Gastroesophageal sphincter (tissue), 3 donors: ENCODE measurements around the gene VPS13A.

Source experiments
- EP300 ChIP-seq: sonication (generic); formaldehyde crosslinking; IDR thresholded peaks from one replicate; pipeline ENCODE4 v1.6.1; 2017; ENCODE audit warnings: antibody characterized with exemption, mild to moderate bottlenecking
- POLR2A ChIP-seq, 2 donors: fragments of 450-650 bp; IDR thresholded peaks; one replicate each; pipeline ENCODE4 v1.6.1; 2017; ENCODE audit warnings: antibody characterized with exemption in 2 of 2, mild to moderate bottlenecking in 2 of 2, moderate library complexity in 1 of 2
- POLR2AphosphoS5 ChIP-seq: sonication (generic); formaldehyde crosslinking; IDR thresholded peaks from one replicate; pipeline ENCODE4 v1.6.1; 2017; ENCODE audit warnings: antibody characterized with exemption
- TF ChIP-seq, protein P1 (sequence below), 4 experiments: fragments of 200-600 bp in 2 of 4; fragments of 450-650 bp in 2 of 4; sonication (generic) in 1 of 4; IDR thresholded peaks; one replicate each; pipeline ENCODE4 v1.5.1; 2017 to 2019; ENCODE audit warnings: antibody characterized with exemption in 4 of 4, mild to moderate bottlenecking in 2 of 4, moderate library complexity in 2 of 4

GRCh38 chr9:77374266-77374665 is 196.9 kb downstream of the VPS13A start:
- TF ChIP-seq, protein P1, sequence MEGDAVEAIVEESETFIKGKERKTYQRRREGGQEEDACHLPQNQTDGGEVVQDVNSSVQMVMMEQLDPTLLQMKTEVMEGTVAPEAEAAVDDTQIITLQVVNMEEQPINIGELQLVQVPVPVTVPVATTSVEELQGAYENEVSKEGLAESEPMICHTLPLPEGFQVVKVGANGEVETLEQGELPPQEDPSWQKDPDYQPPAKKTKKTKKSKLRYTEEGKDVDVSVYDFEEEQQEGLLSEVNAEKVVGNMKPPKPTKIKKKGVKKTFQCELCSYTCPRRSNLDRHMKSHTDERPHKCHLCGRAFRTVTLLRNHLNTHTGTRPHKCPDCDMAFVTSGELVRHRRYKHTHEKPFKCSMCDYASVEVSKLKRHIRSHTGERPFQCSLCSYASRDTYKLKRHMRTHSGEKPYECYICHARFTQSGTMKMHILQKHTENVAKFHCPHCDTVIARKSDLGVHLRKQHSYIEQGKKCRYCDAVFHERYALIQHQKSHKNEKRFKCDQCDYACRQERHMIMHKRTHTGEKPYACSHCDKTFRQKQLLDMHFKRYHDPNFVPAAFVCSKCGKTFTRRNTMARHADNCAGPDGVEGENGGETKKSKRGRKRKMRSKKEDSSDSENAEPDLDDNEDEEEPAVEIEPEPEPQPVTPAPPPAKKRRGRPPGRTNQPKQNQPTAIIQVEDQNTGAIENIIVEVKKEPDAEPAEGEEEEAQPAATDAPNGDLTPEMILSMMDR (IDR thresholded peaks at IDR 0.05), result no peak
- TF ChIP-seq POLR2A (IDR thresholded peaks at IDR 0.05), result no peak
- no peak for TF ChIP-seq POLR2AphosphoS5
- no peak for TF ChIP-seq EP300
